Sigmoid colon (tissue), 7 donors: ENCODE data around the gene CDK14. TPM values are rescaled to one million over a fixed set of nuclear protein-coding genes. Genes with fewer than 3 reads are reported as not detected.

ENCODE experiments used
- DNase-seq: peaks from one replicate; pipeline ENCODE4 v3.0.0-alpha.2; 2019
- H3K27ac ChIP-seq, 4 donors: fragments of 200-600 bp; sonication (generic); one replicate each; pipeline ENCODE4 v1.5.1; 2016 to 2019; ENCODE audit warnings: mild to moderate bottlenecking in 1 of 4
- H3K27me3 ChIP-seq, 3 donors: fragments of 200-600 bp; sonication (generic); one replicate each; pipeline ENCODE4 v1.5.1; 2019; ENCODE audit warnings: mild to moderate bottlenecking in 1 of 3
- H3K36me3 ChIP-seq, 4 donors: fragments of 200-600 bp; sonication (generic); one replicate each; pipeline ENCODE4 v1.5.1; 2016 to 2019
- H3K4me1 ChIP-seq, 4 donors: fragments of 200-600 bp; sonication (generic); one replicate each; pipeline ENCODE4 v1.5.1; 2017 to 2019
- H3K4me3 ChIP-seq, 4 donors: fragments of 200-600 bp; sonication (generic); one replicate each; pipeline ENCODE4 v1.5.1; 2017 to 2019; ENCODE audit warnings: mild to moderate bottlenecking in 2 of 4, moderate library complexity in 1 of 4
- H3K9me3 ChIP-seq, 4 donors: fragments of 200-600 bp in 3 of 4; sonication (generic) in 3 of 4; one replicate each; pipeline versions ENCODE4 v1.5.1 to v1.6.1; 2013 to 2019
- EP300 ChIP-seq, 4 donors: sonication (generic); formaldehyde crosslinking; IDR thresholded peaks; one replicate each; pipeline ENCODE4 v1.6.1; 2017; ENCODE audit warnings: antibody characterized with exemption in 4 of 4
- POLR2A ChIP-seq, 2 donors: fragments of 450-650 bp; IDR thresholded peaks; one replicate each; pipeline ENCODE4 v1.6.1; 2016; ENCODE audit warnings: antibody characterized with exemption in 2 of 2, mild to moderate bottlenecking in 2 of 2, moderate library complexity in 2 of 2
- POLR2AphosphoS5 ChIP-seq, 4 donors: sonication (generic); formaldehyde crosslinking; IDR thresholded peaks; one replicate each; pipeline ENCODE4 v1.6.1; 2017; ENCODE audit warnings: antibody characterized with exemption in 4 of 4
- WGBS, 2 donors: extraction: QIAGEN DNeasy Blood & Tissue Kit; methylation state at CpG; one replicate each; pipeline ENCODE4 v1.1.7; 2013; 5-methylcytosine and 5-hydroxymethylcytosine counted together
- intact Hi-C: fragments of 100-400 bp; cut with DNase I; formaldehyde crosslinking; loops from one replicate; pipeline ENCODE4 v1.15.1; 2023
- polyA plus RNA-seq, 3 donors: library from polyadenylated mRNA; stranded (reverse); fragments of 200-250 nt; gene quantifications; one replicate each; pipeline ENCODE4 v1.2.3, GENCODE V29; 2013
- total RNA-seq, 4 donors: library from RNA; depleted of rRNA; stranded (reverse); fragments of >200 nt; gene quantifications; one replicate each; pipeline ENCODE4 v1.1.0, GENCODE V29; 2016
- TF ChIP-seq, protein P1 (sequence below), 4 experiments: fragments of 450-650 bp in 3 of 4; fragments of 200-600 bp in 1 of 4; IDR thresholded peaks; one replicate each; pipeline ENCODE4 v1.5.1; 2016 to 2019; ENCODE audit warnings: antibody characterized with exemption in 4 of 4, mild to moderate bottlenecking in 3 of 4, moderate library complexity in 2 of 4
- donor health status: healthy with polysubstance abuse.
- donor health status: Bipolar disorder and iron deficiency.
- donor health status: healthy.

Gene CDK14
- total and polyA plus RNA-seq, 7 donors: 0.92 to 19.3 (median 11.1) TPM

- WGBS, 2 donors: 90 to 93% methylated on average over 3 of the region's 3 CpGs
- intact Hi-C loops: no loop called here
- H3K27ac ChIP-seq: no peak overlapping the region
- DNase-seq: no peak
- H3K36me3 ChIP-seq: no peaks in the 10 kb centered on the region
- H3K4me3 ChIP-seq: no peak overlapping the region
- H3K9me3 ChIP-seq: no peaks in the 10 kb centered on the region
- no peaks in the 10 kb centered on the region for H3K27me3 ChIP-seq
- H3K4me1 ChIP-seq: no peaks in the 10 kb centered on the region
- TF ChIP-seq, protein P1, sequence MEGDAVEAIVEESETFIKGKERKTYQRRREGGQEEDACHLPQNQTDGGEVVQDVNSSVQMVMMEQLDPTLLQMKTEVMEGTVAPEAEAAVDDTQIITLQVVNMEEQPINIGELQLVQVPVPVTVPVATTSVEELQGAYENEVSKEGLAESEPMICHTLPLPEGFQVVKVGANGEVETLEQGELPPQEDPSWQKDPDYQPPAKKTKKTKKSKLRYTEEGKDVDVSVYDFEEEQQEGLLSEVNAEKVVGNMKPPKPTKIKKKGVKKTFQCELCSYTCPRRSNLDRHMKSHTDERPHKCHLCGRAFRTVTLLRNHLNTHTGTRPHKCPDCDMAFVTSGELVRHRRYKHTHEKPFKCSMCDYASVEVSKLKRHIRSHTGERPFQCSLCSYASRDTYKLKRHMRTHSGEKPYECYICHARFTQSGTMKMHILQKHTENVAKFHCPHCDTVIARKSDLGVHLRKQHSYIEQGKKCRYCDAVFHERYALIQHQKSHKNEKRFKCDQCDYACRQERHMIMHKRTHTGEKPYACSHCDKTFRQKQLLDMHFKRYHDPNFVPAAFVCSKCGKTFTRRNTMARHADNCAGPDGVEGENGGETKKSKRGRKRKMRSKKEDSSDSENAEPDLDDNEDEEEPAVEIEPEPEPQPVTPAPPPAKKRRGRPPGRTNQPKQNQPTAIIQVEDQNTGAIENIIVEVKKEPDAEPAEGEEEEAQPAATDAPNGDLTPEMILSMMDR (IDR thresholded peaks at IDR 0.05): no peak
- no peak for TF ChIP-seq POLR2AphosphoS5 (IDR thresholded peaks at IDR 0.05)
Observed at GRCh38 chr7:90944021-90944420, 347.9 kb downstream of the CDK14 start.

DNA sequence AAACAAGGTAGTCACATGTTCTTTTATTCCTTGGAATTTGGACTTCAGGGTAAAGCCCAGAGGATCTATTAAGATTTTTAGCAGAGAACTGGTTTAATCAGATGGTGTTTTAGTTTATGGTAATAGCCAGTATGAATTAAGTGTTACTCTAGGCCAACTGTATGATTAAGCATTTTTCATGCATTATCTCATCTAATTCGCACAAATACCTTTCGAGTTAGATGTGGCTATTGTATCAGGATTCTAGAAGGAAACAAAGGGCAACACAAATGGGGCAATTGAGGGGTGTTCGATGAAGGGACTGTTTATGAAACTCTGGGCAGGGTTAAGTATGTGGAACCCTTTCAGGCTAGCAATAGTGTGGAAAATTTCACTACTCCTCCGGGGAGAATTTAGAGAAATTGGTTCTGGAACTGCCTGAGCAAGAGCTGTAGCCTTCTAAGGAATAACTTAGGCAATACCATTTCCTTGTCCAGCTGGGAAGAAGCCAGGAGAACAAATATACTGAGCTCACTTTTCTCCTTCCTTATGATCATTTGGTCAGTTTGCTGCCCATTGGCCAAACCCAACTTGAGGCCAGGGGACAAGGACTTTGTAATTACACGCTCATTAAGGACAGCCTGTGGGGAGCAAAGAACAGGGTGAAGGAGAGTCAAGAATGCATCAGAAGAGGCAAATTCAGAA, 349.1 kb downstream of the CDK14 start:
- intact Hi-C loops: no loop called here
- TF ChIP-seq EP300 (IDR thresholded peaks at IDR 0.05) (no peak), POLR2A (IDR thresholded peaks at IDR 0.05) (no peak), POLR2AphosphoS5 (IDR thresholded peaks at IDR 0.05) (no peak)
- TF ChIP-seq, protein P1 (IDR thresholded peaks at IDR 0.05): no peak
- Histone ChIP-seq H3K4me1 (no peaks in the 10 kb centered on the region), H3K4me3 (no peak overlapping the region), H3K27me3 (no peaks in the 10 kb centered on the region), H3K9me3 (no peaks in the 10 kb centered on the region), H3K36me3 (no peaks in the 10 kb centered on the region), H3K27ac (no peak overlapping the region)
- 64 to 82% methylated on average over 5 of the region's 5 CpGs for WGBS, 2 donors
- DNase-seq: no peak

DNA sequence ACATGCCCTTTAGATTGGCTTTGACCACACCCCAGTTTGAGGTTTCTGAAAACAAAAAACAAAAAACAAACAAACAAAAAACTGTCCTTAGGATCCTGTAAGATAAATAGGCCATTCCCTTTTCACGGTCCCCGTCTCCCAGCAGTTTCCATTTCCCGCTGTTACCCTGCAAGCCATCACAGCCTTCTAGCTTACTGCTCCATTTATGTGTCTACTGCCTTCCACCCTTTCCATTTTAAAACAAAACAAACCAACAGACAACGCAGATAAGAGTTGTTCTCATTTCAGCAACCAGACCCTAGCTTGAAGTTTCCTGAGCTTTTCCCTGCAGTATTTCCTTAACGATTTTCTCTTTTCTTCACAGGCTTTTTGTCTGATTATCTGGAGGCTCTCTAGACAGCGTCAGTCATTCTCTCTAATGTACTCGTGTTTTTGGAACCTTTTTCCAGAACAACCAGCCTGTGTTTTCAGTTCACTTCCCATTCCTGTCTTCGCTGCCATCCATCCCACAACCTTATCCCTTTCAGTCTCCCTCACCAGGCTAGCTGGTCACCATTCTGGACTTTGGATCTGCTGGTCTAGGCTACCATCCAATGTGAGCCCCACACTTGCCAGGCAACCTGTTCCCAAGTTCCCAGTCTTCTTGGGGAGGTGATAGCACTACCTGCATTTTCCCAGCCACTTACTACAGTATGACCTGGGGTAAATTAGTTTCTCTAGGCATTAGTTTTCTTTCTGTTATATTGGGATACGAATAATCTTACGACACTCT, 350.8 kb downstream of the CDK14 start:
- H3K9me3 ChIP-seq: no peaks in the 10 kb centered on the region
- DNase-seq: no peak
- no peaks in the 10 kb centered on the region for H3K36me3 ChIP-seq
- 80 to 87% methylated on average over 10 of the region's 10 CpGs for WGBS, 2 donors
- no peak overlapping the region for H3K27ac ChIP-seq
- TF ChIP-seq, protein P1 (IDR thresholded peaks at IDR 0.05): no peak
- TF ChIP-seq EP300 (IDR thresholded peaks at IDR 0.05): no peak
- no peak for TF ChIP-seq POLR2AphosphoS5 (IDR thresholded peaks at IDR 0.05)
- no peak for TF ChIP-seq POLR2A (IDR thresholded peaks at IDR 0.05)
- no peak overlapping the region for H3K4me3 ChIP-seq
- peaks cover 0 to 1% (median 0%) of the 10 kb centered on the region in 4 donors for H3K4me1 ChIP-seq
- intact Hi-C loops: no loop called here
- H3K27me3 ChIP-seq: no peaks in the 10 kb centered on the region

DNA sequence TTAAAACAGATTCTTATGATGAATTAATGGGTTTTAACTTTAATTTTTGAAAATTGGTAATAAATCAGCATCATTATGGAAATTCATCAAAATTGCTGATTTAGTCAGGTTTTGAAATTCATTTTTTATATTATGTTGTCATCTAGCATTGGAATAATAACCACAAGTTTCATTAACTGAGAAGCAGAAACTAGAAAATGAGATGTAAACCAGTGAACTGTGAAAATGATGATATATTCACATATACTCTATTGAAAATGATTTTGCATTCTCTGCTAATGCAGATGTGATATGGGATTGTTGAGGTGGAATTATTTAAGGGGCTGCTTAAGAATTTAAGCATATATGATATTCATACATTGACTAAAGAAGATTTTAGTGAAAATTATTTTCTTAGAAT, 352.0 kb downstream of the CDK14 start:
- Histone ChIP-seq H3K27ac (no peak overlapping the region), H3K9me3 (no peaks in the 10 kb centered on the region), H3K4me1 (peaks cover 0 to 9% (median 3%) of the 10 kb centered on the region in 4 donors), H3K4me3 (no peak overlapping the region), H3K36me3 (no peaks in the 10 kb centered on the region), H3K27me3 (no peaks in the 10 kb centered on the region)
- DNase-seq: no peak
- intact Hi-C loops: no loop called here
- no peak for TF ChIP-seq POLR2A (IDR thresholded peaks at IDR 0.05)
- no peak for TF ChIP-seq POLR2AphosphoS5 (IDR thresholded peaks at IDR 0.05)
- no peak for TF ChIP-seq EP300 (IDR thresholded peaks at IDR 0.05)
- TF ChIP-seq, protein P1 (IDR thresholded peaks at IDR 0.05): no peak
